GM21717 (cell line): ENCODE measurements around the gene OR2AE1.
"Not testable (repeated sequence)": the region's sequence is repeated elsewhere in the genome, so short reads cannot be mapped to it uniquely, and the experiment has no call there.

Experiments used
- ATAC-seq: cut with Tn5 transposase; IDR thresholded peaks from one replicate; pipeline ENCODE4 v1.9.1; 2021; ENCODE audit warnings: mild to moderate bottlenecking, moderate library complexity; ENCODE audit not compliant: unreplicated experiment

Gene OR2AE1, protein sequence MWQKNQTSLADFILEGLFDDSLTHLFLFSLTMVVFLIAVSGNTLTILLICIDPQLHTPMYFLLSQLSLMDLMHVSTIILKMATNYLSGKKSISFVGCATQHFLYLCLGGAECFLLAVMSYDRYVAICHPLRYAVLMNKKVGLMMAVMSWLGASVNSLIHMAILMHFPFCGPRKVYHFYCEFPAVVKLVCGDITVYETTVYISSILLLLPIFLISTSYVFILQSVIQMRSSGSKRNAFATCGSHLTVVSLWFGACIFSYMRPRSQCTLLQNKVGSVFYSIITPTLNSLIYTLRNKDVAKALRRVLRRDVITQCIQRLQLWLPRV

DNA sequence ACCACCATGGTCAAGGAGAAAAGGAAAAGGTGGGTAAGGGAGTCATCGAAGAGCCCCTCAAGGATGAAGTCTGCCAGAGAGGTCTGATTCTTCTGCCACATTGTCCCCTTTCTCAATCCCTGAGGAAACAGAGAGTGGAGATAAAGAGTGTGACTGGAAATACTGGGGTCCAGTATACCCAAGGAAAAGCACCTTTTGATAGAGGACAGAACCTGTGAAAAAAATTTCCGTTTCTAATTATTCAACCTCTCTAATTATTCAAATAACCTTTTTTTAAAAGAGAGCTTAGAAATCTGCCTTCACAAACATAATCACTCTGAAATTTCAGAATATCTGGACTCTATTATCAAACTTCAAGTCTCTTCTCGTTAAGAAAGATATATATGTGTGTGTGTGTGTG is at the start of gene OR2AE1:
Gene OR2AE1 (minus strand): TSS at position 101 of the 400 bp plus-strand sequence. CDS start 0 bp downstream, at position 101.
- ATAC-seq: no peak

DNA sequence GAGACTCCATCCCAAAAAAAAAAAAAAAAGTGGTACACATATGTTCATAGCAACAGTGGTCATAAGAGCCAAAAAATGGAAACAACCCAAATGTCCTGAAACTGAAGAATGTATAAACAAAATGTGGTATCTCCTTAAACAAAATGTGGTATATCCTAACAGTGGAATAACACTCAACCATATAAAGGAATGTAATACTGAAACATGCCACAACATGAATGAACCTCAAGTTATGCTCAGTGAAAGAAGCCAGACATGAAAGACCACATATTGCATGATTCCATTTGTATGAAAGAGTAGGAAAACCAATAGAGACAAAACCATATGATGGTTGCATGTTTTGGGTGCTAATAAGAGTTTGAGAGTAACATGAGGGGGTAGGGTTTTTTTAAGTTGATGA is 49.5 kb upstream of the OR2AE1 start:
- no peak for ATAC-seq

DNA sequence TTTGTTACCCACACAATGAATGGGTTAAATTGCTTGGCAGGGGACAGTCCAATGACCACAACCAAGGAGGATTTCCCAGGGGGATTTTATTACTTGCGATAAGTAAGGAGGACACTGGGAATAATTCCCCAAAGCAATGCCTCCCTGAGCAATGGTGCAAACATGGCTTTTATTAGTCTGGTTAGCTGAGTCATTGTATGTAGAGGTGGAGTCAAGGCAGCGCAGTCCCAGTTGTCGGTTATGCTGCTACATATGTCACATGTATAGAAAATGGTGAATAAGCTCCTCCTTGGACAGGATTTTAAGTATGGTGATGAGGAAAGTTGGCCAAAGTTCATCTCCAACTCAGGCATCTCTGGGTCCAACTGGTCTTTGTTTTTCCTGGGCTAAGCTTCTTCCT is 46.4 kb upstream of the OR2AE1 start:
- ATAC-seq: no peak

DNA sequence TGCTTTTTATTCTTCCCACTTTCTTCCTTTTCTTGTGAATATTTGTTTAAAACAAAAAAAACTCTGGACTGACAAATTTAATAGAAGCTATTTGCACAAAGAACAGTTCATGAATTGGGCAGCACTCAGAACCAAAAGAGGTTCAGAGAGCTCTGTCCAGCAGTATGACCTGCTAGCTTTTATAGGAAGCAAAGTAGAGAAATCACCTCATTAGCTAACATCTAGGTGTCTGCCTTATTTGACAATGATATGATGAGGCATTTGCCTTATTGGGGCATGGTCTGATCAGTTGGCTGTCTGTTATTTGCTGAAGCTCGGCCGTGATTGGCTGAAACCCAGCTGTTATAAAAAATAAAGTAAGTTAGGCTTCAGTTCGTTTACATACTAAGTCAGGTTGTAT is 43.3 kb upstream of the OR2AE1 start:
- no peak for ATAC-seq

DNA sequence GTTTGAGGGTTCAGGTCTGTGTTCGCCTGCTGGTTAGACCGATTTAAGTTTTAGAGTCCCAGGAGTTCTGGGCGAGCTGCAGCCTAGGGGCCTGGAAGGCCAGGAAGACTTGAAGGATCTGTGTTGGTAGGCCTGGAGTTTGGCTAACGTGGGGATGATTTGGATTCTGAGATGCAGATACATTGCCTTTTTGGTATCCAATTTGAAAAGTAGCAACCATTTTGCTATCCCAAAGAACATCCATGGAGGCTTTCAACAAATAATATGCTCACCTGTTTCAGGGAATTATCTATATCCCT is 42.9 kb upstream of the OR2AE1 start:
- ATAC-seq: no peak

DNA sequence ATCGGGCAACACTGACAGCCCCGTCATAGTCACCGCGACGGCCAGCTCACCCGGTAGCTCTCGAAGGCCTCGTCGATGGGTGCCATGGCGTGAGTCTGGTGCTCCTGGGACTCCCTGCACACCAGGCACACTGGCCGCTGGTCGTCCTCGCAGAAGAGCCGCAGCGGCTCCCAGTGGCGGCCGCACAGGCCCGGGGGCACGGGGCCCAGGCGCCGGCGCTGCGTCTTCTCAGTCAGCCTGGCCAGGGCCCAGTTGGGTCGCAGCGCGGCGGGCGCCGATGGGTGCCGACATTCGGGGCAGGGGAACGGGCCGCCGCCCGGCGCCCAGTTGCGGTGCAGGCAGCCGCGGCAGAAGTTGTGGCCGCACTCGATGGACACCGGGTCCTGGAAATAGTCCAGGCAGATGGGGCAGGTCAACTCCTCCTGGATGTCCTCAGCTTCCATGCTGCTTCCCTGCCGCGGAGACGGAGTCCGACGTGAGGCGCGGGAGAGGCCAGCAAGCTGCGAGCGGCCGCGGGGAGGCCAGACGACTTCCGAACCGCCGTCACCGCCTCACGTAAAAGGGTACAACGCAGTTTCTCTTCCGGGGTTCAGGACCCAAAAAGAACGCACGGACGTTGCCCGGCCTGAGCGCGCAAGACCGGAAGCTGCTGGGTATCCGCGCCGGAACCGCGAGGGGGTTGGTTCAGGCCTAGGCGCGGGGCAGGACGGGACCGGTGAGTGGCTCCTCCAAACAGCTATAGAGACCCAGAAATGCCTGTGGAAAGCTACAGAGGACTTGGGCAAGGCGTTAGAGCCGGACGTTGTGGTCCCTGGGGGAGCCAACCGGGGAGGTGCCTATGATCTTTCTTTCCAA is 42.4 kb upstream of the OR2AE1 start, which contains the start of gene TRIM4:
Gene TRIM4 (minus strand): TSS at position 572 of the 855 bp plus-strand sequence. CDS start 129 bp downstream, at position 443.
- ATAC-seq: peak; percentile 93

DNA sequence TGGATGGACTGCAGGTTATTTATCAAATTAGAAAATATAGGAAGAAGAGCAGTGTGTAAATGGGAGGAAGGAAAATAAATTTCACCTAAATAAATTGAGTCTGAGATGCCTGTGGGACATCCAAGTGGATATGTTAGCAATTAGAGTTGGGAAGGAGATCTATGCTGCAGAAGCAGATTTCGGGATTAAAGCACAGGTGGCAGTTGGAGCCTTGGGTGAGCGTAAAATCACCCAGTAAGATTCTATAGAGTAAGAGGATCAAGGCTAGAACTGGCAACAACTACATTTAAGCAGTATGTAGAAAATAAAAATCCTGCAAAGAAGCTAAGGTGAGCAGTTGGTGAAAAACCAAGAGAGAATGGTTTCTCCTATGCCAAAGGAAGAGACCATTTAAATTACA is 34.1 kb upstream of the OR2AE1 start:
- no peak for ATAC-seq

DNA sequence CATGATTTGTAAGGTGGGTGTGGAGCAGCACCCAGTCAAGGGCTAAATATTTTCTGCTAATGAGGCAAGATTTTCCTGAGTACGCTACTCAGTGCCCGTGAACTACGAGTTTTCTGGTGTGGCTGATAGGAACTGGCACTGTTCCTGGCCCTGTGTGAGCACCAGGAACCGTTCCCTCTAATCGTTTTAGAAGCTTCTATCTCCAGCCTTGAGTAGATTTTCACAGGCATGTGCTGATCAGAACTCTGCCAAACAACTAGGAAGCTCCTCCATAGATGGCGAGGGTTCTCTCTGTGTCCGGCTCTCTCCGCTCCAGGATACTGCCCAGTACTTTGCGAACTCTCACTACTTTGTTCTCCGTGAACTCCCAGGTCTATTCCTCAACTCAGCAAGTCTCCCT is 24.7 kb upstream of the OR2AE1 start:
- ATAC-seq: no peak

DNA sequence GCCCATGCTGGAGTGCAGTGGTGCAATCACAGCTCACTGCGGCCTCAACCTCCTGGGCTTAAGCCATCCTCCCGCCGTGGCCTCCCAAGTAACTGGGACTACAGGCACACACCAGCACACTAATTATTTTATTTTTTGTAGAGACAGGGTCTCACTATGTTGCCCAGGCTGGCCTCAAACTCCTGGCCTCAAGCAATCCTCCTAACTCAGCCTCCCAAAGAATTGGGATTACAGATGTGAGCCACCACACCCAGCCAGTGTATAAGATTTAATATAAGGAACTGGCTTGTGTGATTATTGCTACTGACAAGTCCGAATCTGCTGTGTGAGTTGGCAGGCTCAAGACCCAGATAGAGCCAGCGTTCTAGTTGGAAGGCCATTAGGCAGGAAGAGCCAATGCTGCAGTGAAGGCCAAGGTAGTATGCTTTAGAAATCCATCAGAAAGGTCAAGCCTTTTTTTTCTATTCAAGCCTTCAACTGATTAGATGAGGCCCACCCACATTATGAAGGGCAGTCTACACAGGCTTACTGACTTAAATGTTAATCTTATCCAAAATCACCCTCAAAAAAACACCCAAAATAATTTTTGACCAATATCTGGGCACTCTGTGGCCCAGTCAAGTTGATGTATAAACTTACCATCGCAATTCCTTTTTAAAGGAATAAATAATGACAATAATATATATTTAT is 23.1 kb upstream of the OR2AE1 start:
- no peak for ATAC-seq

DNA sequence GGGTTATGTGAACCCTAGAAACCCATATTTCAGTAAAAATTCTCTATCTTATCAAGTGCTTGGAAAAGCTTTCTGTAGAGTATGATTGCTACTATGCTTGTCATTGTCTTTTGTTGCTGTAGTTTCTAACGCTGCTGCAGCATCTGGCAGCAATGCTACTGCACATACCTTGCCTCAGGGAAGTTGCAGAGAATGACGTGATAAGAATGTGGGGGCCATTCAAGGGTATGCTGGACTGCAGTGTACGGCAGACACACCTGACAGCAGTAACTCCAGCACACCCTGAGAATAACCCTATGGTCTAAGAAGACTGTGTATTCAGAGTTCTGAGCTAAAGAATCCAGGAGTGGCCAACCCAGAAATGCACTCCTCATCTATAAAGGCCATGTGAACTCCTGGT is 22.0 kb upstream of the OR2AE1 start:
- no peak for ATAC-seq

DNA sequence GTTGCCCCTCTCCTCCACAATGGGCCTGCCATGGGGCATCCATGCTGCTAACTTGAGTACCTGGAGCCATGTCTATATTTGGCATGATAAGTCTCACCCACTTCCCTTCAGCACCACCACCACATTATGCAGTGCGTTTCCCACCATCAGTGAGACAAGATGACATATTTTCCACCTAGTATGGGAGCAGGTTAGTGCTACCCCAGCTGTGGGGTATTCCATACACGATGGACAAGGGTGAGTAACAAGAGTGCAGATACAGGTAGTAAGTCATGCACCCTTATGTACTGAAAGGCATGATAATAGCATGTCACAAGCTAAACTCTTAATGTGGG is 21.2 kb upstream of the OR2AE1 start:
- no peak for ATAC-seq

DNA sequence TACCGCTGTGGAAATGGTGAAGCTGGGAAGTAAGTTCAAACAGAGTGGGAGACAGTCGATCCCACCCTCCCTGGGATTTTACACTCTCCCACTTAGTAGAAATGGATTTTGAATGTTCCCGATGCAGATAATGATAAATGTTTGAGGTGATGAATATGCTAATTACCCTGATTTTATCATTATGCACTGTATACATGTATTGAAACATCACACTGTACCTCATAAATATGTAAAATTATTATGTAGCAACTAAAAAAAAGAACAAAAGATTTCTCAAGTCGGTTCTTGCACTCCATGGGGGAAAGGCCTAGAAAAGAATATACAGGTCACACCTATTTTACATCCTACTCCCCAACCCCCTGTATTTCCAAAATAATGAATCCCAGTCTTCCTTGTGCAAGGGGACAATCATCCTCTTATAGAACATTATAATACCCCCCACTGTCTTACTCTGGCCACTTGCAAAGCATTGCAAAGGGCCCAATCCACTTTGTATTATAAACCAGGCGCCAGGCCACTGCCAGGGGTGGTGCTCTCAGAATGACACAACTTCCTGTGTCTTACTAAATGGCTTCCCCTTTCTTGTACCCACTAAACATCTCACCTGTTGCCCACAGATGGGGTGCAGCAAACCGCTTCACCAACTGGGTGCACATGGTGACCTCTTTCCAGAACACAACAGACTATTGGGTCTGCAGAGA is 20.6 kb upstream of the OR2AE1 start:
- ATAC-seq: no peak

DNA sequence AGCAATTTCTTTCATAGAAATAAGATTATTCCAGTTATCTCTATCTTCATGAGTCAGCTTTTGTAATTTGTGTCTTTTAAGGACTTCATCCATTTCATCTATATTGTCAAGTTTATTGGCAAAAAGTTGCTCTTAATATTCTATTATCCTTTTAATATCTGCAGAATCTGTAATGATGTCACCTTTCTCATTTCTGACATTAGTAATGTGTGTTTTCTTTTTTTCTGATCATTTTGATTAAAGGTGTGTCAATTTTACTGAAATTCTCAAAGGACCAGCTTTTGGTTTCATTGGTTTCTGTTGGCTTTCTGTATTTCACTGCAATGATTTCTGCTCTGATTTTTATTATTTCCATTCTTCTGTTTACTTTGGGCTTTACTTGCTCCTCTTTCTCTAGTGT is 17.9 kb upstream of the OR2AE1 start:
- no peak for ATAC-seq

DNA sequence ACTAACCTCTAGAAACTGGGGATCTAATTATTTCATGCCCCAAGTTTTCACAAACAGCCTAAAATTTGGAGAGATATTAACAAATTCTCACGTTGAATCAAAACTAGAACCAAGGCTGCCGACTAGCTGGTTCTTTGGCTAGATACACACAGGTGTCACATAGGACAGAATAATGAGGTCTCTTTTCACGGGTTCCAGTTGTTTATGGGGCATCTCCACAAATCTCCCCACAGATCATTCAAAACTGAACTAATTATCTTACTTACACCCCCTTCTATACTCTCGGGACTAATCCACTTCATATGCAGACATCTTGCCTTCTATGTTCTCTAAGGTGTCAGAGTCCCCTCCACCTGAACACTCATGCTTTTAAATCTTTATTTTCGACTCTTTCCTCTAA is 16.4 kb upstream of the OR2AE1 start:
- ATAC-seq: no peak

DNA sequence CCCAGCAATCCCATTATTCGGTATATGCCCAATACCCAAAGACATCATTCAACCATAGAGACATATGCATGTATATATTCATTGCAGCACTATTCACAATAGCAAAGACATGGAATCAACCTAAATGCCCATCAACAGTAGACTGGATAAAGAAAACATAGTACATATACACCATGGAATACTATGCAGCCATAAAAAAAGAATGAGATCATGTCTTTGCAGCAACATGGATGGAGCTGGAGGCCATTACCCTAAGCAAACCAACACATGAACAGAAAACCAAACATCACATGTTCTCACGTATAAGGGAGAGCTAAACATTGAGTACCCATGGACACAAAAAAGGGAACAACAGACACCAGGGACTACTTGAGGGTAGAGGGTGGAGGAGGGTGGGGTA is 13.5 kb upstream of the OR2AE1 start:
- ATAC-seq: not testable (repeated sequence)

DNA sequence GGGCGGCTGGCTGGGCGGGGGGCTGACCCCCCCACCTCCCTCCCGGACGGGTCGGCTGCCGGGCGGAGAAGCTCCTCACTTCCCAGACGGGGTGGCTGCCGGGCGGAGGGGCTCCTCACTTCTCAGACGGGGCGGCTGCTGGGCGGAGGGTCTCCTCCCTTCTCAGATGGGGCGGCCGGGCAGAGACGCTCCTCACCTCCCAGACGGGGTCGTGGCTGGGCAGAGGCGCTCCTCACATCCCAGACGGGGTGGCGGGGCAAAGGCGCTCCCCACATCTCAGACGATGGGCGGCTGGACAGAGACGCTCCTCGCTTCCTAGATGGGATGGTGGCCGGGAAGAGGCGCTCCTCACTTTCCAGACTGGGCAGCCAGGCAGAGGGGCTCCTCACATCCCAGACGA is 11.5 kb upstream of the OR2AE1 start:
- not testable (repeated sequence) for ATAC-seq

DNA sequence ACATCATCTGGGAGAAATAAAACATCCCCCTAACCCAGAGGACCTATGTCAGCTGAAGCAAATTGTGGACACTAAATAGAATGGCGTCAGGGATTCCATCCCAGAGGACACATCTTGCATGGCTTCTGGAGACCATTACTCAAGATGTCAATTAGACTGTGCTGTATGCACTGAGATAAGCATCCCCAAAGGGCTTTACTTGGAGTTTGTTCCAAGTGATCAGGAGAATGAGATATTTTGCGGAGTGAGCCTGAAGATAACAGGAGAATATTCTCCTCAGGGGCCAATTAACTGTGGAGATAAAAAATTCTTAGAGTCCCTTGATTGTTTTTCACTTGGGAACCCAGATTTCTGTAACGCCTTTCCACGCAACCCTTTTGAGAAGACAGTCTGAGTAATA is 4.5 kb upstream of the OR2AE1 start:
- ATAC-seq: no peak

DNA sequence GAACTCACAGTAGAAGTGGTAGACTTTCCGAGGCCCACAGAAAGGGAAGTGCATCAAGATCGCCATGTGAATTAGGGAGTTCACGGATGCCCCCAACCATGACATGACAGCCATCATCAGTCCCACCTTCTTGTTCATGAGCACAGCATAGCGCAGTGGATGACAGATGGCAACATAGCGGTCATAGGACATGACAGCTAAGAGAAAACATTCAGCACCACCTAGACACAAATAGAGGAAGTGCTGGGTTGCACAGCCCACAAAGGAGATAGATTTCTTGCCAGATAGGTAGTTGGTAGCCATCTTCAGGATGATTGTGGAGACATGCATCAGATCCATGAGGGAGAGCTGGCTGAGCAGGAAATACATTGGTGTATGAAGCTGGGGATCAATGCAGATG is 342 bp downstream of the OR2AE1 start:
- no peak for ATAC-seq

DNA sequence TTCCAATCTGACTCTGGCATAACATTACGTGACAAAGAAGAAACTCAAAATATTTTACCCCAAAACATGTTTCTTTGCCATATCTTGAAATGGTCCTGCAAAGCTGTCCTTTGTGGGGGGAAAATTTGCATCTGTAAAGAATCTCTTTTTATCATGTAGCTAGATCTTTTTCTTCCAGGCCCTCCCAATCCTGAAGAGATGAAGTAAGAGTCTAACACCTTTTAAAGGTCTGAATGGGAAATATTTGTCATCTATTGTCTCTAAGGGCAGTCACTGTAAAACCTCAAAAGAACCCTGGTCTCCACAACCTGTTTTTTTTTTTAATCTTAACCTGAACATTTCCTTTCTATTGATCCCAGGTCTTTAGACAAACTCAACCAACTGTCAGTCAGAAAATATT is 8.6 kb downstream of the OR2AE1 start:
- no peak for ATAC-seq

DNA sequence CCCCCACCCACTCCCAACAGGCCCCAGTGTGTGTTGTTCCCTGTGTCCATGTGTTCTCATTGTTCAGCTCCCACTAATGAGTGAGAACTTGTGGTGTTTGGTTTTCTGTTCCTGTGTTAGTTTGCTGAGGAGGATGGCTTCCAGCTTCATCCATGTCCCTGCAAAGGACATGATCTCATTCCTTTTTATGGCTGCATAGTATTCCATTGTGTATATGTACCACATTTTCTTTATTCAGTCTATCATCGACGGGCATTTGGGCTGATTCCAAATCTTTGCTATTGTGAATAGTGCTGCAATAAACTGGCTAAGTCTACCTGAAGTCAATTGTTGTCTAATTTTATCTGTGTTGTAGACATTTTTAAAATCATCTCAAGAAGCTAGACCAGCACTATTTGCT is 9.4 kb downstream of the OR2AE1 start:
- not testable (repeated sequence) for ATAC-seq

DNA sequence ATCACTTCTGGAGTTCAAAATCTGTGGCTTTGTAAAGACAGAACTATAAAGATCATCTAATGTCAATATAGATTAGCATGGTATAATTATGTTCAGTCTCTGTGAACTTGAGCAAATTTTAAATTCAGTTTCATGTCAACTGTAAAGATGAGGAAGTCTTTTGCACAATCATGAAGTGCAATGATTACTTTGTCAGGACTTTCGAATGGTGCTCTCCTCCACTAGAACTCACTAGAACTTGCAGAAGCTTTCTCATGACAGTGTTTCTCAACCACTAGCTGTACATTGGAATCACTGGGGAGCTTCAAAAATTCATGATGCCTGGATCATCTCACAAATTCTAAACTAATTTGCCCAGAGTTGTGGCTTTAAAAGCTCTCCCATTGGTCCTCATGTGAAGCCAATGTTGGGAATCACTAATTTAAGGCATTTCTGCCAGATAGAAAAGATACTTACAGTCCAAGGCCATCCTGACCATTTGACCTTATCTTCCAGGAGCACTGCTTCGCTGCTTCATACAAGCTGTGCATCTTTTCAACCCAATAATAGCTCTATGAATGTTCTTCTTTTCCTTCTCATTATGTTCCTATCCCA is 12.9 kb downstream of the OR2AE1 start:
- ATAC-seq: no peak
